Activated naive CD8-positive, alpha-beta T cell treated with anti-CD3 and anti-CD28 coated beads, Interleukin-2, amount 50 U/mL, for 16 hours (primary cell): ENCODE data around the gene LRRC73.
"Not testable (repeated sequence)": the region's sequence is repeated elsewhere in the genome, so short reads cannot be mapped to it uniquely, and the experiment has no call there.

ENCODE experiments used
- DNase-seq: peaks from one replicate; pipeline ENCODE4 v3.0.0-alpha.2; 2020; ENCODE audit warnings: low read depth, low spot score

Gene LRRC73

DNA sequence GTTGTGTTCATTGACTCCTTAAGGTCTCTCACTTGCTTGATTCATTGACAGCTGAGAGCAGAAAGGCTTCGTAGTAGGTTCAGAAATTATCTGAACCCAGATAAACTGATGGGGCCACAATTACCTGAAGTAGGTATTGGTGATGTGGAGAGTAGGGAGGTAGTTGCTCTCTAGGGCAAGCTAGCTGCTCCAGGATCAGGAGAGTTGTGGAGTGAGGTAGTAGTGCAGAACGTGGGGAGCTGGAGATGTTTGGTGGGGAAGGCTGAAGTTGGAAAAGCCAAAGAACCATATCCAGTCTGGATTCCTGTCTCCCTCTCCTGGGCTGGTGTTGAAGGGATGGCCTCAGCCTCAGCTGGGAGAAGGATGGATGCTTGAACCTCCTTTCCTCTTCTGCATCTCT, 16.9 kb downstream of the LRRC73 start:
- DNase-seq: no peak

DNA sequence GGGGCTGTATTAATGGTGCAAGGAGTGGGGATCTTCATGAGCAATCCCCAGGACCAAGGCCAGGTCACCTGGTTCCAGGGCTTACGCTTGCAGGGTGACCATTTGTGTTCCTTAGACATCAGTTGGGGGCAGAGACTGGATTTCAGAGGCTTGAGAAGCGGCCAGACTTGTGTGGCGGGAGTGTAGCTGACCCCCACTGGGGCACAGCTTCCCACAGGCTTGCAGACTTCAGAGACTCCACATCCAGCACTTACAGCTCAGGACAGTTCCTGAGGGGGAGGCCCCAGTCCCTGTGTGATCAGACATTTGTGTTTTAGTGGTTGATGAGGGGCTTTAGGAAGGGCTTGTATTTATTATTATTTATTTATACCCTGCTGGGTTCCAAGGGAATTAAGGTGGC, 17.5 kb downstream of the LRRC73 start:
- no peak for DNase-seq

DNA sequence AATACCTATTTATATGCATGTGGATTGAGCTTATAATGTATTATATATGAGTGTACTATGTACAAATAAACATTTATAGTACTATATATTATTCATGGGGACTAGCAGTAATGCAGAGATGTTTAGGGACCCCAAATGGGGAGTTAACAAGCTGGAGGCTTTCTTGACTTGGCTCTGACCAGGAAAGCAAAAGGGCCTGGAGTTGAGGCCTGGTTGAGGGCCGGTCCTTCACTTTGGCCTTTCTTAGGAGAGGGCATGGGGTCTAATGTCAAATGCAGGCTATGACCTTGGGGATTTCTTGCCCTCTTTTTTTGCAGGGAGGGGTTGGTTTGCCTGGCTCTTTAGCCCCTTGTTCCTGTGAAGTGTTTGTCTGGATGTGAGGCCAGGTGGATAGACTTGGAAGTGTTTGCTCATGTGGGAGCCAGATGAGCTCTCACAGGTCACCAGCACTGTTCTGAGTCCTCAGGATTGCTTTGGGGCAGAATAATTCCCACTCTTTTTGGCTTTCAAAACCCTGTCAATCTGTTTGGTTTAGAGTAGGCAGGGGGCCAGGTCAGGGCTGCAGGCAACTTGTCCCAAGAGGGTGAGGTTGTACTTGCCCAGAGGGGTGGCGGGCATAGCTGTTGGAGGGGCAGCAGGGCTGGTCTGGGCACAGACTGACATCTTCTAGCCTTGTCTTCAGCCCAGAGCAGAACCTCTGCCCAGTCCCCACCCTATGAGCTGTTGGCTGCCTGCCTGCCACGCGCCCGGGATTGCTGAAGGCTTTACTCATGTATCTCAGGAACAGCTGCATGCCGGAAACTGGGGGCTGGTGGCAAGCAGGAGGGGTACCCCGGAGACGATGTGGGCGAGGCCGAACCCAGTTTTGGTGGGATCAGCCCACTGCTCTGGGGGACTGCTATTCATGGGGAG, 18.1 kb downstream of the LRRC73 start:
- DNase-seq: no peak

DNA sequence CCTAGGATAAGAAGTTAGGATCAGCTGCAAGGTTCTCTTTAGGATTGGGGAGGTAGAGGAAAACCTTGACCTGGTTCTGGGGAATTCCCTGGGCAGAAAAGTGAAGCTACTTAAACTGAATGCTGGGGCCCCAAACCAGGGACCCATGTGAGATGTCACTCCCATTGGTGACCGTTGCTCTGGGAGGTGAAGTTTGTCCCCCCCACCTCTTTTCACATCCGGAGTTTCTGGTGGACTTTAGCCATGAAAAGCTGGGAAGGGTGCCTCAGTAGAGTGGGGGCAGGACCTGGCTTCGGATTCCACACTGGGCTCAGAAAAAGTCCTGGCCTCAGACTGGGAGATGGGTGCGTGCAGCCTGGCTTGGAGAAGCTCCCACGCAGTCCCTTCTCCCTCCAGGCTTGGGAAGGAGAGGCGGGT, 19.6 kb downstream of the LRRC73 start:
- DNase-seq: no peak

DNA sequence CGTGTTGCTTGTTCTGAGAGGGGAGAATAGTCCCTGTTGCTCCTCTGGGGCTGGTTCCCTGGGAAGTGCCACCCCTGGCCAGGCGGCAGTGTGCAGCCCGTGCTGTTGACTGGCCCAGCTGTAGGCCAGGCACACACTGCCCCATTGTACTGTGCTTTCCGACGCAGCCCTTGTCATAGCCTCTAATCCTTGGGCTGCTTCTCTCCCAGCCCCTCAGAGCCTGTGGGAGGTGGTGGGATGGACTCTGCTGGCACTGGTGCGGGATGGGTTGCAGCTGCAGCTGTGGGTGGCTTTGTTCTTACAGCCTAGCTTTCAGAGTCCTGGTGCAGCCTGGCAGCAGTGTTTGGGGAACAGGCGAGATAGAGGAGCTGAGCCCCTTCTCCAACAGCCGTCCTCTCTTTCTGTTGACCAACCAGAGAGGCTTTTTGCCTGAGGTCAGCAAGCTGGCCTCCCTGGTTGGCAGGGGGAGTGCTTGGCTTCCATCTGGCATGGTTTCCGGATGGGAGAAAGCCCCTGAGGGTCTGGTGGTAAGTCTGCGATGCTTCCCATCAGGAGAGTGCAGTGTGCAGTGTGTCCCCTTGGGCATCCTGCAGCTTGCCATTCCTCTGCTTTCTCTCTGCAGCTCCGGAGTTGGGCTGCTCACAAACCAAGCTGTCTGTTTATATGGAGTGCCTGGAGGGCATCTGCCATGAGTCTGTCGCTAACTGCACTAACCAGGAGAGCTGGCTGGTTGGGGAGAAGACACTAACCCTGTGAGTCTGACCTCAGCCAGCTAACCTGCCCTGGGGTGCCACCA, 20.7 kb downstream of the LRRC73 start:
- no peak for DNase-seq

DNA sequence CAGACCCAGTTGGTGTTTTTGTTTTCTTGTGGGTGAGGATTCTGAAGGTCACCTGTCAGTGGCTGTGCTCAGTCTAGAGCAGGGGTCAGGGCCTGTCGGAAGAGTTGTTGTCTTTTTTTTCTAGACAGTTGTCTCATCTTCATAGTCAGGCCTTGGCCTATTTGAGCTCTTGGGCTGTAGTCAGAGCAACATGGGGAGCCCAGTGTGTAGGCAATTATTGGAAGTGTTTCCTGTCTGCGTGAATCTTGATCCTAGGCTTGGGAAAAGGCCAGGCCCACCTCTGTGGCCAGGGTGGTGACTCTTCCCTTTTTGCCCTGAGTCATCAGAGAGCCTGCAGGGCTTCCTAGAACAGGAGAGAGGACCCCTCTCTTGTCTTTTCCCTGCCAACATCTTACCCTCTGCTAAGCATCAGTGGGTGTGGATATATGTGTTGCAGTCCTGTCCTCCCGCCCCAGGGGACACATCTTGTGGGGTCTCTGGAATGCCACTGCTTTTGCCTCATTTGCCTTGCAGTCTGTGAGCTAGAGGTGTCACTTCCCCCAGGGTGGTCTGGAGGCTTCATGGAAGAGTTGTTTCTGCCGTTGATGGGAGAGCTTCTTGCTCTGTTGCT, 21.4 kb downstream of the LRRC73 start:
- no peak for DNase-seq

DNA sequence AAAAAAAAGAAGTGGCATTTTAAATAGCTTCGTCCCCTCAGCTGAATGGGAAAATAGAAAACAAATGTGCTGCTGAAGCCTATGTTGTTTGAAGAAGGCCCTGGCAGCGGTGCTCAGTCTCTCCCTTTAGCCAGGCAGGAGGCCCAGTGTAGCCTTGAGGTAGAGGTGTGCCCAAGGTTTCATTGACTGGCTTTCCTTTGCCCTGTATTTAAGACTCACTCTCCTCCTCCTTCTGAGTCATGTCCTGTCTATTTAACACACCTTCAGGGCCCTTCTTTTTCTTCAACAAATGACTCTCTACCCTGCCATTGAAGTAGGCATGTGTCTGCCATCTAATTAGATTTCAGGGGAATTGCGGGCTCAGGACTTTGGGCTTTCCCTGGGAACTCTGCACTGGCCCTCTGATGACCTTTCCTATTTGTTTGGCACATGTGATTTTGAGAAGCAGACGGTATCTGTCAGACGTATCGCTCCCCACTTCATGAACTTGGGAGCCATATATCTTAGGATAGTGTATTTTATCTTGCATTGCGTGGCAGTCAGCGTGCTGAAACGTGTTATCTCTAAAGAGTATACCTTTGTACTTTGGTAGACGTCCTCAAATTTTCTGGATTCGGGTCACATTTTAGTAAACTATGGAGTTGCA, 28.4 kb downstream of the LRRC73 start:
- no peak for DNase-seq

DNA sequence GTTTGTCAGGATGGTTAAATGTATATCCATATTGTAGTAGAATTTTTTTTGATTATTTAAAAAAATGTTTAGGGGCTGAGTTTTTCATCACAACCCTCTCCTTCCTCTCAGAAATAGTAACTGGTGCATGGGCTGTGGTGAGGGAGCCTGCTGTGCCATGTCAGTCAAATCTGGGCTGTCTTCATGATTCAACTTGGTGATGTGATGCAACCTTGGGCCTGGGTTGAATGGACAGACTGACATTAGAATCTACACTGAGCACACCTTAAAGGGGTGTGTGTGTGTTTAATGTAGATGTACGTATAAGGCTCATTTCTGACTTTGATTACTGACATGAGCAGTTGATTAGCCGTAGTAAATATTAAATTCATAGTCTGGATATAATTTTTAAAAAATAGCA, 29.1 kb downstream of the LRRC73 start:
- no peak for DNase-seq

DNA sequence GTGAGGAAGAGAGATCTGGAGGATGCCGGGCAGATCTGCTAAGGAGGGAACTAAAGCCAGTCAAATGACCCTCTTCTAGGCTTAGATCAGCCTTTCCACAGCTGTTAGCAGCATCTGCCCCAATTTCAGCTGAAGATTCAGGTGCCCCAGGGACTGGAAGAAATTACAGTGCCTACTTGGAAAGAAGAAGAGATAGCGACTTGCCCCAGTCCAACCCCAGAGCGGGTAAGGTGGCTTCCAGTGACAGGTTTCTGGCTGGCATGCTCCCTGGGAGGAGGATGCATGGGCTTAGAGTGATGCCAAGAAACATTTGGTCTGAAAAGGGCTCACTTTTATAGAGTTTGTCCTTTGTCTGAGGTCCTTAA, 32.2 kb downstream of the LRRC73 start:
- no peak for DNase-seq

DNA sequence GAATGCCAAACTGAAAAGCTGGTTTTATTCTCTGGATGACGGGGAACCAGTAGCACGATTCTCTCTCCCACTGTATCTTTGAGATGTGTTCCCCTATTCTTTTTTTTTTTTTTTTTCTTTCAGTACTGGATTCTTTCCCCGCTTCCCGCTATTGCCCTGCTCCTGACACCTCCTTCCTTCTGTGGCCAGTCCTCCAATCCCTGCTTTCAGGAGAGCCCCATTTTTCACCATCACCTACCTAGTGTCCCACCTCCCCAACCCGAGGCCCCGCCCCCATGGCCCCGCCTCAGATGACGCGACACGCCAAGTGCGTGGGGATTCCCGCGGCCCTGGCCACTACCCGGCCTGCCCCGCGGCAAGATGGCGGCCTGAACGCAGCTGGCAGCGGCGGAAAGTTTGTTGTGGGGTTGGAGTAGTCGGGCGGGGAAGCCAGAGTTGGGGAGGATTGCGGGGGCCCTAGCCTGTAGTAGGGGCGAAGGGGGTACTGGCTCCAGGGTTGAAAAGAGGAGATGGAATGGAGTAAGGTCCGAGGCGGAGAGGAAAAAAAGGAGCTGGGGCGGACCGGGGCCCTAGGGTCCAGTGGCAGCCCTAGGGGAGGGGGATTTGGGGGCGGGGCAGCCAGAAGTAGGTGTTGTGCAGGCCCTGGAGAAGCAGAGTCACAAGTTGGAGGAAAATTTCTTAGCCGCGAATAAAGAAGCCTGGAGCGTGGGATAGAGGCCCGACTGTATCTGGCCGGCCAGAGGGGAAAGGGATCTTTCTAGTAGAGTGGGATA, 32.7 kb downstream of the LRRC73 start, which contains the start of gene TJAP1:
Gene TJAP1, plus strand, starts transcription at position 336 of the 773 bp plus-strand sequence. CDS start 21,432 bp downstream, outside the sequence.
- peak; percentile 95 for DNase-seq

DNA sequence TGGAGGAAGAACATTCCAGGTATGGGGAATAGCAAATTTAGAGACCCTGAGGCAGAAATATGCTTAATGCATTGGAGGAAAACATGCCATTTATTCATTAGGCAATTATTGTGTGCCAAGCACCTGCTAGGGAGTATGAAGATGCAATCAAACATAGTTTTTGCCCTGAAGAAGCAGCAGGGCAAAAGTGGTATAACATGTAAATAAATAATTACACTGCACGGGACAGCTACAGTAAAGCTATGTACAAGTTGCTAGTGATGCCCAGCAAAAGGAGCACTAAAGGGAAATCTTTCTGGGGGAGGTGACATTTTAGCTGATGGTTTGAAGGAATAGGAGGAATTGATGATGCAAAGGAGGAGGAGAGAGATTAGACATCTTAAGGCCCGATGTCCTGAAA, 33.4 kb downstream of the LRRC73 start:
- DNase-seq: no peak

DNA sequence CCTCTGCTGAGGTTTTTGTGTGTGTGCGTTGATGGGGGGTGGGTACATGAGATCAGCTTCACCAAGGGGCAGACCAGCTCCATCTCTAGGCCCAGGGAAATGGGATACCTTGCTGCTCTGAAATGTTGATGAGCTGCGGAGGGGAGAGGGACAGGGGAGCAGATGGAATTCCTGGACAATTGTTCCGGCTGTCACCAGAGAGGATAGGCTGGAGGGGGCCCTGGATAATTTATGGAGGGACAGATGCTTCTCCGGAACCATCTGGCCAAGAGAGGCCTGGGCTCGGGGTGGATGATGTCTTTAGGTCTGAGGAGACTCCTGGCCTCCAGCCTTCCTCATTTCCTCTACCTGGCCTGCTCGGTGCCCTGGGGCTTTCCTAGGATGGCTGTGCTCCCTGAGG, 34.6 kb downstream of the LRRC73 start:
- no peak for DNase-seq

DNA sequence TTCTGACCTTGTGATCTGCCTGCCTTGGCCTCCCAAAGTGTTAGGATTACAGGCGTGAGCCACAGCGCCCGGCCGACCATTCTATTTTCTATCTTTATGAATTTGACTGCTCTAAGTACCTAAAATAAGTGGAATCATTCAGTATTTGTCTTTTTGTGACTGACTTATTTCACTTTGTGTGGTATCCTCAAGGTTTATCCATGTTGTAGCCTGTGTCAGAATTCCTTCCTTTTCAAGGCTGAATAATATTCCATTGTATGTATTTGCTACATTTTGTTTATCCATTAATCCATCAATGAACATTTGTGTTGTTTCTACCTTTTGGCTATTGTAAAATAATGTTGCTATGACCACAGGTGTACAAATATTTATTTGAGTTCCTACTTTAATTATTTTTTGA, 37.6 kb downstream of the LRRC73 start:
- DNase-seq: no peak

DNA sequence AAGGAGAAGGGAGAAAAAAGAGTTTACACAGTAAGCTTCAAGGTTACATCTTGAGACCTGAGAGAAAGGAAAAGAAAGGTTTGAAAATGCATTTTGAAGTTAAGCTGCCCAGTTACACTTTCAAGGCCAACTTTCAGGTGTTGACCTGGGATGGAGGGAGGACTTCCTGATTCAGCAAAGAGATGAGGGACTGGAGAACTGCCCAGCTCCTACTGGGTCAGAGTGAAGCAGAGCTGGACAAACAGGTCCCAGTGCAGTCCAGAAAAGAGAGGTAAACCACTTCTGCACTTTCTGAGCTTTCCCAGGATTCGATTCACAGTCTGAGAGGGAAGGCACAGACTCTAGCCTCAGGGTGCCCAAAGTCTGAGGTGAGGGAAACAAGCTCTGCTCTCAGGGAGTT, 38.7 kb downstream of the LRRC73 start:
- no peak for DNase-seq

DNA sequence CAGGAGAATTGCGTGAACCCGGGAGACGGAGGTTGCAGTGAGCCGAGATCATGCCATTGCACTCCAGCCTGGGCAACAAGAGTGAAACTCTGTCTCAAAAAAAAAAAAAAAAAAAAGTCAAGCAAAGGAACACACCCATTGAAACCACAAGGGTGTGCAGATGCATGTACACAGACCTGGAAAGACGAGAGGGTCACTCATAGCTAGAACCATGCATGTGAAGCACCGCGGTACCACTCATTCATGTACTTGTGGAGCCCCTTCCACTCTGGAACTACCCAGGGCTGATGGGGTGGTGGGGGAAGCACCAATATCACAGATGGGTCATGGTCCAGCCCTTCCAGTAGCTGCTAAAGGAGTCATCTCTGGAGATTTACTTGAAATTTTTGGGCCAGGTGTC, 40.2 kb downstream of the LRRC73 start:
- DNase-seq: no peak

DNA sequence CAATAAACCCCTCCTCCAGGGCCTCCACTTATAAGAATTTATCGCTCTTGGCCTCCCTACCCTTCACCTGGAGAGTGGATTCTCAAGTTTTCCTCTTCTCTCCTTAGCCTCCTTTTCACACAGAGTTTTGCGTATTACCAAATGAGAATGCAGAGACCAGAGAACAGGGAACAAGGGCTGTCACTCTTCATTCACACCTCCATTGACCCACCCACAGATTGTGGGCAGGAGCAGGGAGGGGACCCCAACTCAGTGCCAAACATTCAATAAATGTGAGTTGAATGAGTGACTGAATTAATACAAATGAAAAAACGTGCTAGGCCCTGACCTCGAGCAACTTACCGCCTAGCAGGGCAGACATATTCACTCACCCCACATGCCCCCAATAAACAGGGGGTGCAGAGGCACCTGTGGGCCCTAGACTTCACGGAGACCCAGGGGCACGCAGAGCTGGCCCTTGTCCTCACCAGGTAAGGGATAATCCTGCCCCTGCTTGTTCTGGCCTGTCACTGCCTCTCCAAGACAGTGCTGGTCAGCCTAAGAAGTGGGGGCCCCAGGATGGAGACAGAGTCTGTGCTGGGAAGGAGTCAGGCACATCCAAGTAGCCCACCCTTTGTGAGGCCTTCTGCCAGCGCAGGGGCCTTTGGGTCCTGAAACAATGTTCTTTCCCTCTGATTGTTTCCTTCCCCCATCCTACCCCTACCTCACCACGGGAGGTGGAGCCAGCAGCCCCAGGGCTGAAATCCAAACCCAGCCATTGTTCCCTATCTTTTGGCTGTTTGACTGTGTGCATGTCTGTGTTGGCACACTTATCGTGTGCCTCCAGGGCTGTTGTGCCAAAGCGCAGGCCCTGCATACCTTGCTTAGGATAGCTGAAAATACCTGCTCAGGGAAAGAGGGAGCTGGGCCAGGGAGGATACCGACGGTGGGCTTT, 41.1 kb downstream of the LRRC73 start:
- no peak for DNase-seq

DNA sequence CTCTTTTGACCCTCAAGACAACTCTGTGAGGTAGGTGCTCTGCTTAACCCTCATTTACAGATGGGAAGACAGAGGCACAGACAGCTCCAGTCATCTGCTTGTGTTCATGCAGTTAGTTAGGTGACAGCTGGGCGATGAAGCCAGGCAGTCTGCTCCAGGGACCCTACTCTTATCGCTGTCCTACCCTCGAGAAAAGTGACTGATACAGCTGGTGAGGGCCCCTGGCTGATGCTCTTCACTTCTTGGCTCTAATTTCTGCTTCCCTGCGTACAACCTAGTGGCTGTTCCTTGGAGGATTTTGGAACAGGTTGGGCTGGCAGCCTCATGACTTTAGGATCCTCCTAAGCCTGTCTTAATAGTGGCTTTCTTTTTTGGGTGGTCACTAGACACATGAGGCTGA, 41.9 kb downstream of the LRRC73 start:
- DNase-seq: no peak

DNA sequence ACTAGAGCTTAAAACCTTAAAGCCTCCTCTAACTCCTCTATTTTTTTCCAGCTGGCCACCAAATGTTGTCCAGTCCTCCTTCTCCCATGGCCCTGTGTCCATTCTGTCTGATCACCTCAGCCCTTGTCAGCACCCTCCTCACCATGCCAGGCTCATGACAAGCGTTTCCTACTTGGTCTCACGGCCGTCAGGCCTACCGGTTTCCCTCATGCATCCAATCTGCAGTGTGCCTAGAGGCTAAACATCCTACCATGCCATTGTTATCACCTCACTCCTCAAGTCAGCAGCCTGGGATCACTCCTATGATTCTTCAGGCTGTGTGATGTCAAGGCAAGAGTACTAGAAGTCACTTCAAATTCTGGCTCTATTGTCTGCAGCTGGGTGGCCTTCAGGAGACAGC, 42.4 kb downstream of the LRRC73 start:
- no peak for DNase-seq

DNA sequence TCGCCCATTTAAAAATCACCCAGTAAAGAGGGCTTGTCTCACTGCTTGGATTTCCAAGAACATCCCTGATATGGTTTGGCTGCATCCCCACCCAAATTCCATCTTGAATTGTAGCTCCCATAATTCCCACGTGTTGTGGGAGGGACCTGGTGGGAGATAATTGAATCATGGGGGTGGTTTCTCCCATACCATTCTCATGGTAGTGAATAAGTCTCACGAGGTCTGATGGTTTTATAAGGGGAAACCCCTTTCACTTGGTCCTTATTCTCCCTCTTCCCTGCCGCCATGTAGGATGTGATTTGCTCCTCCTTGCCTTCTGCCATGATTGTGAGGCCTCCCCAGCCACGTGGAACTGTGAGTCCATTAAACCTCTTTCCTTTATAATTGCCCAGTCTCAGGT, 42.9 kb downstream of the LRRC73 start:
- DNase-seq: not testable (repeated sequence)

DNA sequence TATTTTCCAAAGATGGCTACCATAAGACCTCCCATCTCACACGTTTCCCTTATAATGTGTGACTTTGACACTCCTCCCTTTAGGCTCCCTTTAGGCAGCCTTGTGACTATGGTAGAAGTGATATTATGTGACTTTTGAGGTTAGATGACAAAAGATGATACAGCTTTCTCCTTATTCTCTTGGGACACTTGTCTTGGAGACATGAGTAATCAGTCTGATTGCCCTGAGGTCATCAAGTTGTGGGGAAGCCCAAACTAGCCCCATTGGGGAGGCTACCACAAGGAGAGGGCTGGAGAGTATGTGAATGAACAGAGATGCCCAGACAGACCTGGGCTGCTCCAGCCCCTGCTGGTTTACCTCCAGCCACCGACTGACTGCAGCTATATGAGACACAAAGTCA, 44.2 kb downstream of the LRRC73 start:
- no peak for DNase-seq
